GM18520 (cell line): ENCODE data around the gene LRRC32.

Experiments used
- ATAC-seq: cut with Tn5 transposase; IDR thresholded peaks from one replicate; pipeline ENCODE4 v1.9.1; 2021; ENCODE audit not compliant: unreplicated experiment

The LRRC32 gene

GRCh38 chr11:76664578-76665061, 5.9 kb downstream of the LRRC32 start:
- no peak for ATAC-seq

- ATAC-seq, result no peak
Measured at GRCh38 chr11:76663912-76664440, 6.6 kb downstream of the LRRC32 start.

GRCh38 chr11:76663486-76663810, 7.1 kb downstream of the LRRC32 start:
- no peak for ATAC-seq

DNA sequence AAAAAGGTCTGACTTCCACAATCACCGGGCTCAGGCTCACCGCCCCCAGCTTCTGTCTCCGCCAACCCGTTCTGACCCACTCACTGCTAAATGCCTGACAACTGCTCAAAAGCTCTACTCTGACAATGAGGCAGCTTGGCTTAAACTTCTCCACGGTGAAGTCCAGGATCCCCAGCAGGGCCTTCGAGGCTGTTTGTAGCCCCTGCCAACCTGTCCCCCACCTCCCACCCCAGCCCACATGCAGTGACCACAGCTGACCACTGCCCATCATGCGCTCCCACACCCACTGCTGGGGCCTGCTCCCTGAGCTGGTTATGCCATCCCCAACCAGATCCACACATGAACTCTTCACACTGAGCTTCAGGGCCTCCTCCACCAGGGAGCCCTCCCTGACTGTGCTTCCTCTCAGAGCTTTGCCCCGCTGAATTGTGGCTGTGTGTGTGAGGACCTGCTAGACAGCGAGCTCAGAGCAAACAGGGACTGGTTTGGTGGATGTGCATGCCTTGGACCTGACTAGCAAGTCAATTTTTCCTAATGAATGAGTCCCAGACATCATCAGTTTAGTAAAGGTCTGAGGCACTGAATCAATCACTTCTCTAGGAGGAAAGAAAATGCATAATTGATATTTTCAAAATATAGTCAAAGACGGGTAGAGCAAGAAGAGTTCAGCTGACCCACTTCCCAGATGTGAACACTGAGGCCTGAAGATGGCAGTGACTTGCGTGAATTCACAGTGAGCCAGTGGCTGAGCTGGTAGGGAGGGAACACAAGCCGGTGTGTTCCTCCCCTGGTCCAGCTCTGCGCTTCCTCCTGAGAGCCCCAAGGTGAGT, 7.7 kb downstream of the LRRC32 start:
- ATAC-seq, result no peak

DNA sequence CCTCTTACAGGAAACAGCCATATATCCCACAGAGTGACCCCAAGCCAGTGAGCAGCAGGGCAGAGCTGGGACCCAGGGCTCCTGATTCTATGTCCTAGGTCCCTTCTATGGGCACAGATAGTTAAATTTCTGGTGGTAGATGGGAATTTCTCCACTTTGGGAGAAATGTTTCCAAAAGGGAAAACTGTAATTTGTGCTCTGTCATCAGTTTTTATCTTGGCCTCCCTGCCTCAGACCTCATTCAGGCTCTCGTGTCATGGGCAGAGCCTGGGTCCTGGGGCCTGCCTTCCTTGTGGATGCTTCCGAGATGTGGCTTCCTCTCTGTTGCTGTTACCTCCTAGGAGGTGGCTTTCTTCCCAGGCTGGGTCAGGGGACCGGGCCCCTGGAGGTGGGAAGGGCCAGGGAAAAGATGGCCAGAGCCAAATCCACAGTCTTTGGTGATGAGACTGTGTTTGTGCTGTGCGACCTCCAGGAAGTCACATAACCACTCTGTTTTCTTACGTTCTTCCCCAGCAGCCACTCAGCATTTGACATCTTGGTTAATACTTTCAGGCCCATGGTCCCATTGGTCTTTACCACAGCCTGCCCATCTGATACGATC, 8.6 kb downstream of the LRRC32 start:
- no peak for ATAC-seq

- ATAC-seq, result no peak
Measured at GRCh38 chr11:76661306-76661751, 9.2 kb downstream of the LRRC32 start.

DNA sequence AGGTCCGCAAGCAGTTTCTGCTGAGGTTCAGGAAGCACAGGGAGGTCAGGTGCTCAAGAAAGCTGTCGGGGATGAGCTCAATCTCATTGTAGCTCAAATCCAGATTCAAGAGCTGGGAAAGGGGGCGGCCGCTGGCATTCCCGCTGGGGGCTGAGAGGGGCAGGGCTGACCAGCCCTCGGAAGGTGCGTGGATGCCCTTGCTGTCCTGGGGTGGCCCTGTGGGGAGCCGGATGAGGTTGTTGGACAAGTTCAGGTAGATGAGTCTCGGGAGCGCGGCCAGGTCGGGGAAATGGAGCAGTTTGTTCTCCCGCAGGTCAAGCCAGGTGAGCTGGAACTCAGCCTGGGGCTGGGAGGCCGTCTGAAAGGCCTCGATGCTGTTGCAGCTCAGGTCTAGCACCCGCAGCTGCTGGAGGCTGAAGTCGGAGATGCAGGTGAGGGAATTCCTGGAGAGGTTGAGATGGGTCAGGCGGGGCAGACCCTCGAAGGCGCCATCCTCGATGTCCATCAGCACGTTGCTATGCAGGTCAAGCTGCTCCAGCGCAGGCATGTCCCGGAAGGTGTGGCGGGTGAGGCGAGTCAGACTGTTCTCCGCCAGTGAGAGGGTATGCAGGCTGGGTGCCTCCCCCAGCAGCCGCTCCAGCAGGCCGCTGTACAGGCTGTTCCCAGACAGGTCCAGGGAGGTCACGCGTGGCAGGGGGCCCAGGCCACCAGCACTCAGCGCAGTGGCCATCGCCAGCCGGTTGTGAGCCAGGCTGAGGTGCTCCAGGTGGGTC, 9.8 kb downstream of the LRRC32 start:
- ATAC-seq, result no peak

DNA sequence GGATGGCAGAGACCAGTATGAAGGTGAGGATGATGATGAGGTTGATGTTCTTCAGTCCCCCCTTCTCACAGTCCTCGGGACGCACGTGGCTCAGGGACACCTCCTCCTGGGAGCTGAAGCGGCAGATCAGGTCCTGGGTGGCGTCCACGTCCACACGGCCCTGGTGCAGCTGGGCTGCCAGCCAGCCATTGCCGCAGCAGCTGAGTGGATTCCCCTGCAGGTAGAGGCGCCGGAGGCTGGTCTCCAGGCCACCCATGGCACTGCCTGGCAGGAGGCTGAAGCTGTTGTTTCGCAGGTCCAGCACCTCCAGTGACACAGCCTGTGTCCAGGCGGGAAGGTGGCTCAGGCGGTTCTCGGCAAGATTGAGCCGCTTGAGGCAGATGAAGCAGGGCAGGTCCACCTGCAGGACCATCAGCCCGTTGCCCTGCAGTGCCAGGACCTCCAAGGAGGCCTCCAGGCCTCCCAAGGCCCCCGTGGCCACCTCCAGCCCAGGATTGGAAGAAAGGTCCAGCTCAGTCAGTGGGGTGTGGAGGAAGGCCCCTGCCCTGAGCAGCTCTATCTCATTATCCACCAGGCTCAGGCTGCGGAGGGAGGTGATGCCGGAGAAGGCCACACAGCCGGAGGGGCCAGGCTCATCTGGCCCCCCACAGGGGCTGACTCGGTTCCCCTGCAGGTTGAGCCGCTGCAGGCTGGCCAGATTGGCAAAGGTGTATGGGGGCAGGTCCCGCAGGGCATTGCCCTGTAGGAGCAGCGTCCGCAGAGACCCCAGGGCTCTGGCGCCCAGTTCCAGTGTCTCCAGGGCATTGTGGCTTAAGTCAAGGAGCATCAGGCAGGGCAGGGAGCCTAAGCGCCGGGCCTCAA, 10.6 kb downstream of the LRRC32 start:
- ATAC-seq, result no peak

DNA sequence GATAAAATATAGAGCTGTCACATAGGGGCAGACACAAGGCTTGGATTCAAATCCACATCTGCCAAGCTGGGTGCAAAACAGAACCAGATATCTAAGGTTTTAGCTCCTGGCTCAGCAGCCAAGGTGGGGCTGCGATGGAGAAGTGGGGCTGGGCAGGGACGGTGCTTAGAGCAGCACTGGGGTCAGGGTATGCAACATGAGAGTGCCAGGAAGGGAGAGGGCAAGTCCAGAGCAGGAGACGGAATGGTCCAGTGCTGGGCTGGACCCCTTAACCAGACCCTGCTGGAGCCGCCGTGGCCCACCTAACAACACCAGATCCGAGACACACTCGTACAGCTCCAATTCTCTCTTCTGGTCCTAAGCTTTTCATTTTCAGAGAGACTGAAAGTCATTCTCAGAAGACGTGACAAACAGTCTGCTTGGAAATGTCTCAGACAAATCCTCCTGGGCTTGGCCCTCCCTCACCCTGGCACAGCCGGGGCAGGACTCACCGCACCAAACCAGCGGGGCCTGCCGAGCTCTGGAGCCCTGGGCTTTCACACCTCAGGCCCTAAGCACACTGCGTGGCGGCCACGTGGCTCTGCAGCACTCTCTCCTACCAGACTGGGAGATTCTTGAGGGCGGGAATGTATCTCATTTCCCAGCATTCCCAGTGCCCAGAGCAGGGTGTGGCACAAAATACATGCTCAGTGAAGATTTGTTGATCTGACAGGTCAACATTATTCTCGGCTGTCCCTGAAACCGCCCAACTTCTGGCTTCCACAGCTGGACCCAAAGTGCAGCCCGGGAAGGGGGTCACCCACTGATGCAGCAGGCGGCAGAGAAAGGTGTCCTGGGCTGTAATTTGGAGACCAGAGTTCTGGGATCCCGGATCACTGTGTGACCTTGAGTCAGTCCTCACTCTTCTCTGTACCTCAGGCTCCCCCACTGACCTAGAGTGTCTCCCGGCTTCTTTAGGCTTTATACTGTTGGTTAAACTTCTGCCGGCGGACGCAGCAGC, 11.6 kb downstream of the LRRC32 start:
- no peak for ATAC-seq

GRCh38 chr11:76658231-76658630, 12.3 kb downstream of the LRRC32 start:
- ATAC-seq, result no peak

DNA sequence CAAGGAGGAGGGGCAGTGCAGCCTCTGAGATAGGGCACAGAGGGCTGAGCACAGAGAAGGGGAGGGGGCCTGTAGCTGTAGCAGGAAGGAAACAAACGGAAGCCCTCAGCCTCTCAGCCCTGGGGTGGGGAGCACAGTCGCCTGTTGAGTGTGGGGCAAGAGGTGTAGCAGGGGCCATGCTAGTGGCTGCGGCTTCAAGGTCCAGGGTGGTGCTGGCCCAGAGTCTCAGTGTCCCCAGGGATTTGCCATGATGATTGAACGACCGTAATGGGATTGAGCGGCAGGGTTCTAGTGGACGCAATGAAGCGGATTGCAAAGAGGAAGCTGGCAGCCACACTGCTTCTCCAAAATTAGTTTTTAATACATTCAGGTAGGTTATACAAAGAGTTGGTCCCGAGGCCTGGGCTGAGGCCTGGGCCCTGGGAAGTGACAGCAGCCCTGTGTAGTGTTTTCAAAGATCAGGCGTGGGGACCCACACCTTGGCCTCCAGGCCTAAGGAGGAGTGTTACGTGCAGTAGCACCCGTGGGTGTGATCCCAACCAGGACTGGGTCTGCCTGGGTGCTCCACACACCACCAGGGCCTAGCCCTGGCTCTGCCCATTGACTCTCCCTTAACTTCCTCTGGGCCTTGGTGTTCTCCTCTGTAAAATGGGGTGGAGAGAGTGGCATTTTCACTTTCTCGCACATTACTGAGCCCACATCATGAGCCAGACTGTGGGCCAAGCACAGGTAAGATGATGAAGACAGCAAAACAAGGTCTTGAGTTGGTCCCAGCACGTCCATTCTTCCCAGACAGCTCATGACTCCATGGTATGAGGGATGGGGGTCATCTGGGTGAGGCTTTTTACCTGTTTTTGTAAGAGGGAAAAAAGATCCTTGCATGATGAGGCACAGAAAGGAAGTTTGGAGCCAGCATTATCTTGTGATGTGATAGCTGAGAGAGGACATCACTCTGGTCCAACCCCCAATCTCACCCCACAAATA, 13.1 kb downstream of the LRRC32 start:
- no peak for ATAC-seq

- no peak for ATAC-seq
Measured at GRCh38 chr11:76656571-76657081, 13.9 kb downstream of the LRRC32 start.

- ATAC-seq, result no peak
Measured at GRCh38 chr11:76656050-76656531, 14.5 kb downstream of the LRRC32 start.

DNA sequence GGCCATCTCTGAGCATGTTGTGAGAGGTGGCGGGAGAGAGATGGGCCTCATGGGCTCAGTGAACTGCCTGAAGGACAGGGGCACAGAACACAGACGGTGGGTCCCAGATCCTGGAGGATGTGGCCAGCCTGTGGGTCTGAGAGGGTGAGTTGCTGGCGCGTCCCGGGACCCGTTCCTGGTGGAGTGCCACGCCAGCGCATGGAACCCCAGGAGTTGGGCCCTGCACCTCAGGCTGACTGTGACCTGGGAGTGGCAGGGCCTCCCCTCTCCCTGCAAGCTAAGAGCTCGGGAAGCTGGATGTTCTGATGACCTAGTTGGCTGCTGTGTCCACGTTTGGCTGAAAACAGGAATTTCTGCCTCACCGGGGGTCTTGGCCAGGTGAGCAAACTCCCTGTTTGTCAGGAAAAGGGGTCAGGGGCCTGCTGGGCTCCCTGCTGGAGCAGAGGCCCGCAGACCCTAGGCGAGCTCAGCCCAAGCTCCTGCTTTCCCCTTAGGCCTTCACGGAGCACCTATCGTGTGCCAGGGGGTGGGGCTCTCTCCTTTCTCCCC, 15.0 kb downstream of the LRRC32 start:
- no peak for ATAC-seq

GRCh38 chr11:76654980-76655379, 15.6 kb downstream of the LRRC32 start:
- no peak for ATAC-seq

DNA sequence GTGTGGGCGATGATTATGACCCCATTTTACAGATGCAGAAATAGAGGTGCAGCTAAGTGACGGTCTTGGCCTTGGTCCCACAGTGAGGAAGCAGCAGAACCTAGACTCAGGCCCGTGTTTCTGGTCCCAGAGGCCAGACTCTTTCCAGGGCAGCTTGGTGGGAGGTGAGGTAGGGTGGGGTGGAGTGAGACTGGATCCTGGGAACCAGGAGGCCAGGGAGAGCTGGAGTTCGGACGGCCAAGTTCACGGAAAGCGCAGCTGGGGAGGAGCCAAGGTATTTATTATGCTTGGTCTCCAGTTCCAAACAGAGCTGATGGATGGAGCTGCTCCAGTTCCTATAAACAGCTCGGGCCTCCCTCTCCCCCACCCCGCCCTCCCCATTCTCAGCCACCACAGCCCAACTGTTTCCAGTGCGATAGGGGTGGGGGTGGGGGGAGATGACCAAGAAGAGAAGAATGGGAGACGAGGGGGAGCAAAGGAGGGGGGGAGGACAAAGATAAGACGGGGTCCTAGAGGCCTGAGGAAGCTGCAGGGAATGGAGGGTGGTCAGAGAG, 16.2 kb downstream of the LRRC32 start:
- no peak for ATAC-seq

- ATAC-seq, result no peak
Measured at GRCh38 chr11:76653674-76654284, 16.8 kb downstream of the LRRC32 start.
